ENCODE data around the gene CCDC91. TPM values are rescaled to one million over a fixed set of nuclear protein-coding genes. Genes with fewer than 3 reads are reported as not detected.
"Not testable (repeated sequence)": the region's sequence is repeated elsewhere in the genome, so short reads cannot be mapped to it uniquely, and the experiment has no call there.

Gene CCDC91
- total RNA-seq, 2 donors from 2014 or later: 13.6 to 25.5 TPM

- H3K9me3 Mint-ChIP-seq: peaks cover under 1 to 11% of the 10 kb centered on the region in 2 donors
- DNase-seq (ENCODE audit: low spot score in 2 of 2) (no peak), ATAC-seq (no peak)
- H3K27ac Mint-ChIP-seq: no peak overlapping the region
- peaks cover 19 to 25% of the 10 kb centered on the region in 2 donors for H3K36me3 Mint-ChIP-seq
These were observed 156.3 kb downstream of the CCDC91 start for GRCh38 chr12:28346567-28346966.

- Mint-ChIP-seq H3K27ac (no peak overlapping the region), H3K9me3 (peaks cover 6 to 18% of the 10 kb centered on the region in 2 donors), H3K36me3 (peaks cover 33 to 44% of the 10 kb centered on the region in 2 donors)
- DNase-seq (ENCODE audit: low spot score in 2 of 2): no peak
- ATAC-seq: no peak
These were observed 158.9 kb downstream of the CCDC91 start for GRCh38 chr12:28349196-28349595.

GRCh38 chr12:28350502-28350901, 160.2 kb downstream of the CCDC91 start:
- DNase-seq (ENCODE audit: low spot score in 2 of 2) (no peak), ATAC-seq (no peak)
- peaks cover 7 to 20% of the 10 kb centered on the region in 2 donors for H3K9me3 Mint-ChIP-seq
- H3K27ac Mint-ChIP-seq: no peak overlapping the region
- H3K36me3 Mint-ChIP-seq: peaks cover 33 to 44% of the 10 kb centered on the region in 2 donors

- Mint-ChIP-seq H3K36me3 (peaks cover 33 to 44% of the 10 kb centered on the region in 2 donors), H3K9me3 (peaks cover 7 to 20% of the 10 kb centered on the region in 2 donors), H3K27ac (no peak overlapping the region)
- DNase-seq (ENCODE audit: low spot score in 2 of 2) (no peak), ATAC-seq (no peak)
These were observed 161.2 kb downstream of the CCDC91 start for GRCh38 chr12:28351414-28351813.

- ATAC-seq (no peak), DNase-seq (ENCODE audit: low spot score in 2 of 2) (no peak)
- Mint-ChIP-seq H3K9me3 (peaks cover 7 to 13% of the 10 kb centered on the region in 2 donors), H3K27ac (no peak overlapping the region), H3K36me3 (peaks cover 26 to 31% of the 10 kb centered on the region in 2 donors)
These were observed 164.9 kb downstream of the CCDC91 start for GRCh38 chr12:28355161-28355560.

- Mint-ChIP-seq H3K36me3 (peaks cover 0 to 7% of the 10 kb centered on the region in 2 donors), H3K27ac (no peak overlapping the region), H3K9me3 (no peaks in the 10 kb centered on the region)
- no peak for ATAC-seq
- no peak for DNase-seq (ENCODE audit: low spot score in 2 of 2)
These were observed 170.0 kb downstream of the CCDC91 start for GRCh38 chr12:28360253-28360652.

GRCh38 chr12:28367326-28367725, 177.1 kb downstream of the CCDC91 start:
- H3K36me3 Mint-ChIP-seq: peaks cover 40 to 57% of the 10 kb centered on the region in 2 donors
- no peak overlapping the region for H3K27ac Mint-ChIP-seq
- ATAC-seq: no peak
- no peak for DNase-seq (ENCODE audit: low spot score in 2 of 2)
- H3K9me3 Mint-ChIP-seq: peaks cover 25 to 41% of the 10 kb centered on the region in 2 donors

GRCh38 chr12:28367993-28368392, 177.7 kb downstream of the CCDC91 start:
- H3K36me3 Mint-ChIP-seq: peaks cover 40 to 62% of the 10 kb centered on the region in 2 donors

GRCh38 chr12:28369483-28369882, 179.2 kb downstream of the CCDC91 start:
- Mint-ChIP-seq H3K36me3 (peaks cover 50 to 62% of the 10 kb centered on the region in 2 donors), H3K9me3 (peaks cover 25 to 41% of the 10 kb centered on the region in 2 donors)

More at GRCh38 chr12:28367993-28368392, 177.7 kb downstream of the CCDC91 start:
- DNase-seq (ENCODE audit: low spot score in 2 of 2): no peak
- ATAC-seq: no peak
- Mint-ChIP-seq H3K27ac (no peak overlapping the region), H3K9me3 (peaks cover 25 to 41% of the 10 kb centered on the region in 2 donors)

GRCh38 chr12:28374556-28374955, 184.3 kb downstream of the CCDC91 start:
- peaks cover 8 to 13% of the 10 kb centered on the region in 2 donors for H3K9me3 Mint-ChIP-seq
- peaks cover 29 to 35% of the 10 kb centered on the region in 2 donors for H3K36me3 Mint-ChIP-seq
- no peak overlapping the region for H3K27ac Mint-ChIP-seq

More at GRCh38 chr12:28369483-28369882, 179.2 kb downstream of the CCDC91 start:
- H3K27ac Mint-ChIP-seq: no peak overlapping the region
- DNase-seq (ENCODE audit: low spot score in 2 of 2) (no peak), ATAC-seq (no peak)

GRCh38 chr12:28378736-28379135, 188.5 kb downstream of the CCDC91 start:
- DNase-seq (ENCODE audit: low spot score in 2 of 2) (no peak), ATAC-seq (no peak)
- H3K36me3 Mint-ChIP-seq: peaks cover 13 to 22% of the 10 kb centered on the region in 2 donors
- no peaks in the 10 kb centered on the region for H3K9me3 Mint-ChIP-seq
- no peak overlapping the region for H3K27ac Mint-ChIP-seq

More at GRCh38 chr12:28374556-28374955, 184.3 kb downstream of the CCDC91 start:
- no peak for DNase-seq (ENCODE audit: low spot score in 2 of 2)
- ATAC-seq: no peak

GRCh38 chr12:28379779-28380178, 189.5 kb downstream of the CCDC91 start:
- H3K36me3 Mint-ChIP-seq: peaks cover 10 to 22% of the 10 kb centered on the region in 2 donors
- DNase-seq (ENCODE audit: low spot score in 2 of 2); H3K27ac Mint-ChIP-seq; H3K9me3 Mint-ChIP-seq; ATAC-seq: not testable (repeated sequence)

- Mint-ChIP-seq H3K36me3 (peaks cover 18 to 24% of the 10 kb centered on the region in 2 donors), H3K9me3 (peaks cover 0 to 9% of the 10 kb centered on the region in 2 donors), H3K27ac (no peak overlapping the region)
- no peak for DNase-seq (ENCODE audit: low spot score in 2 of 2)
- ATAC-seq: no peak
These were observed 193.1 kb downstream of the CCDC91 start for GRCh38 chr12:28383368-28383767.

- Mint-ChIP-seq H3K36me3 (peaks cover 16 to 20% of the 10 kb centered on the region in 2 donors), H3K27ac (no peak overlapping the region), H3K9me3 (peaks cover 0 to 9% of the 10 kb centered on the region in 2 donors)
- DNase-seq (ENCODE audit: low spot score in 2 of 2): no peak
- no peak for ATAC-seq
These were observed 198.6 kb downstream of the CCDC91 start for GRCh38 chr12:28388879-28389278.

GRCh38 chr12:28390206-28390605, 199.9 kb downstream of the CCDC91 start:
- Mint-ChIP-seq H3K9me3 (peaks cover 0 to 9% of the 10 kb centered on the region in 2 donors), H3K36me3 (peaks cover 22 to 26% of the 10 kb centered on the region in 2 donors), H3K27ac (no peak overlapping the region)
- DNase-seq (ENCODE audit: low spot score in 2 of 2) (no peak), ATAC-seq (no peak)

GRCh38 chr12:28390761-28391385, 200.6 kb downstream of the CCDC91 start:
- no peak for DNase-seq (ENCODE audit: low spot score in 2 of 2)
- no peak overlapping the region for H3K27ac Mint-ChIP-seq
- ATAC-seq: no peak
- H3K36me3 Mint-ChIP-seq: peaks cover 28 to 32% of the 10 kb centered on the region in 2 donors
- peaks cover 2 to 12% of the 10 kb centered on the region in 2 donors for H3K9me3 Mint-ChIP-seq

GRCh38 chr12:28409892-28410291, 219.6 kb downstream of the CCDC91 start:
- Mint-ChIP-seq H3K36me3 (peaks cover 8 to 17% of the 10 kb centered on the region in 2 donors), H3K9me3 (no peaks in the 10 kb centered on the region), H3K27ac (no peak overlapping the region)
- ATAC-seq (no peak), DNase-seq (ENCODE audit: low spot score in 2 of 2) (no peak)
